Right atrium auricular region (tissue), 2 donors: Measurements from ENCODE around the gene ATAD3C. TPM values are rescaled to one million over a fixed set of nuclear protein-coding genes. Genes with fewer than 3 reads are reported as not detected.
"Not testable (repeated sequence)": the region's sequence is repeated elsewhere in the genome, so short reads cannot be mapped to it uniquely, and the experiment has no call there.

Experiments
- DNase-seq: peaks from one replicate; pipeline ENCODE4 v3.0.0-alpha.2; 2019; ENCODE audit warnings: low spot score
- H3K27ac ChIP-seq, 2 donors: fragments of 200-600 bp; sonication (generic); 1 replicate in 1 of 2; 2 replicates in 1 of 2; pipeline ENCODE4 v1.5.1; 2016 to 2019
- H3K27me3 ChIP-seq, 2 donors: fragments of 200-600 bp; sonication (generic); one replicate each; pipeline versions ENCODE4 v1.5.1 to v1.6.0; 2017 to 2019
- H3K36me3 ChIP-seq: fragments of 200-600 bp; sonication (generic); one replicate; pipeline ENCODE4 v1.5.1; 2016
- H3K4me1 ChIP-seq, 2 donors: fragments of 200-600 bp; sonication (generic); one replicate each; pipeline versions ENCODE4 v1.5.1 to v1.6.0; 2017 to 2019
- H3K4me3 ChIP-seq, 2 donors: fragments of 200-600 bp; sonication (generic); 1 replicate in 1 of 2; 2 replicates in 1 of 2; pipeline ENCODE4 v1.5.1; 2017 to 2019; ENCODE audit warnings: mild to moderate bottlenecking in 1 of 2, moderate library complexity in 1 of 2
- H3K9me3 ChIP-seq, 2 donors: fragments of 200-600 bp; sonication (generic); one replicate each; pipeline ENCODE4 v1.5.1; 2019
- total RNA-seq, 2 donors: library from RNA; depleted of rRNA; stranded (reverse); fragments of >200 nt; gene quantifications; one replicate each; pipeline ENCODE4 v1.1.0, GENCODE V29; 2016
- TF ChIP-seq, protein P1 (sequence below), 2 donors: fragments of 200-600 bp; sonication (generic); IDR thresholded peaks; one replicate each; pipeline ENCODE4 v1.5.1; 2019; ENCODE audit warnings: antibody characterized with exemption in 2 of 2

Gene ATAD3C
- total RNA-seq, 2 donors from 2014 or later, result 1.4 to 2.8 TPM

DNA sequence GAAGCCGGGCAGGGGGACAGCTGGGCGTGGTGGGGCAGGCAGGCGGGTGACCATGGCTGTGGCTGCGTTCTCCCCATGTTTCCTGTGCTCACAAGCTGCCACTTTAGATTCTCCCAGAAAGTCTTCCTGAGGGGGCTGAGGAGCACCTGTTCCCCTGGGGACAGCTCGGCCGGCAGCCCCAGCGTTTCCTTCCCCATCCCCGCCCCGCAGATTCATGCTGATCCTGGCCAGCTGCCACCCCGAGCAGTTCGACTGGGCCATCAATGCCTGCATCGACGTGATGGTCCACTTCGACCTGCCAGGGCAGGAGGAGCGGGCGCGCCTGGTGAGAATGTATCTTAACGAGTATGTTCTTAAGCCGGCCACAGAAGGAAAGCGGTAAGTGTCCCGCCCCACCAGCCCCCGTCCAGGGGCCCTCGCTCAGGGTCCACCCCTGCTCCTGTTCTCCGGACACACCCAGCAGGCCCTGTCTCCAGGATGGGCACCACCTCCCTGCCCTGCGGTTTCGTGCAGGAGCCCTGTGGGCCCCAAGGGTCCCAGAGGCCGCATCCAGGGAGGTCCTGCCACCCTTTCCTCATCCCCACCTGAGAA lies 11.1 kb downstream of the ATAD3C start:
- no peaks in the 10 kb centered on the region for H3K9me3 ChIP-seq
- H3K4me1 ChIP-seq, result peaks cover 0 to 6% of the 10 kb centered on the region in 2 donors
- H3K36me3 ChIP-seq, result no peaks in the 10 kb centered on the region
- no peak for DNase-seq
- no peak overlapping the region for H3K4me3 ChIP-seq
- no peaks in the 10 kb centered on the region for H3K27me3 ChIP-seq
- no peak overlapping the region for H3K27ac ChIP-seq
- TF ChIP-seq, protein P1, sequence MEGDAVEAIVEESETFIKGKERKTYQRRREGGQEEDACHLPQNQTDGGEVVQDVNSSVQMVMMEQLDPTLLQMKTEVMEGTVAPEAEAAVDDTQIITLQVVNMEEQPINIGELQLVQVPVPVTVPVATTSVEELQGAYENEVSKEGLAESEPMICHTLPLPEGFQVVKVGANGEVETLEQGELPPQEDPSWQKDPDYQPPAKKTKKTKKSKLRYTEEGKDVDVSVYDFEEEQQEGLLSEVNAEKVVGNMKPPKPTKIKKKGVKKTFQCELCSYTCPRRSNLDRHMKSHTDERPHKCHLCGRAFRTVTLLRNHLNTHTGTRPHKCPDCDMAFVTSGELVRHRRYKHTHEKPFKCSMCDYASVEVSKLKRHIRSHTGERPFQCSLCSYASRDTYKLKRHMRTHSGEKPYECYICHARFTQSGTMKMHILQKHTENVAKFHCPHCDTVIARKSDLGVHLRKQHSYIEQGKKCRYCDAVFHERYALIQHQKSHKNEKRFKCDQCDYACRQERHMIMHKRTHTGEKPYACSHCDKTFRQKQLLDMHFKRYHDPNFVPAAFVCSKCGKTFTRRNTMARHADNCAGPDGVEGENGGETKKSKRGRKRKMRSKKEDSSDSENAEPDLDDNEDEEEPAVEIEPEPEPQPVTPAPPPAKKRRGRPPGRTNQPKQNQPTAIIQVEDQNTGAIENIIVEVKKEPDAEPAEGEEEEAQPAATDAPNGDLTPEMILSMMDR (IDR thresholded peaks at IDR 0.05), result no peak

DNA sequence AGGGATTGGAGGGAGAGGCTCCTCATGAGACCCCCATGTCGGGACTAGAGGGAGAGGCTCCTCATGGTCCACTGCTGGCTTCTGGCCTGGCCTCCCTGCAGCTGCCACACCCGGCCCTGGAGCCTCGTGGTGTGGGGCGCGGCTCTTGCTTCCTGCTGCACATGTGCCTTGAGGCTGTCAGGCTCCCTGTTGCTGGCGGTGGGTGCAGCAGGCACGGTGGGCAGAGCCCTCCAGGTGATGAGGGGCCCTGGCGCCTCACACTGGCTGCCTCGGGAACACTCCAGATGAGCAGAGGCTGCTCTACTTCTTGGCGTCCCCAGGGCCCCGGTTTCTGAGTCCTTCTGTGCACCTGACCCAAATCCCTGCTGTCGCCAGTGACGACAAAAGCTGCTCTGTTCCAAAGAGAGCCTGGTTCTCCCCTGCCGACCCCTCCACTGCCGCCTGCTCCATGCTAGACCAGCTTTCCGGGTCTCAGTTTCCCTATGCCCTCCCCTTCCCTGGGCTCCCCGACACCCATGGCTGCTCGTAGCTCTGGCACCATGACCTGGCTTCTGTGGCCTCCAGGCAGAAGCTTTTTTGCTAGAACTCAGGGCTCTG lies 12.3 kb downstream of the ATAD3C start:
- TF ChIP-seq, protein P1 (IDR thresholded peaks at IDR 0.05), result no peak
- Histone ChIP-seq H3K27ac (no peak overlapping the region), H3K4me3 (no peak overlapping the region), H3K36me3 (no peaks in the 10 kb centered on the region), H3K27me3 (no peaks in the 10 kb centered on the region), H3K9me3 (no peaks in the 10 kb centered on the region), H3K4me1 (peaks cover 0 to 6% of the 10 kb centered on the region in 2 donors)
- DNase-seq, result no peak

DNA sequence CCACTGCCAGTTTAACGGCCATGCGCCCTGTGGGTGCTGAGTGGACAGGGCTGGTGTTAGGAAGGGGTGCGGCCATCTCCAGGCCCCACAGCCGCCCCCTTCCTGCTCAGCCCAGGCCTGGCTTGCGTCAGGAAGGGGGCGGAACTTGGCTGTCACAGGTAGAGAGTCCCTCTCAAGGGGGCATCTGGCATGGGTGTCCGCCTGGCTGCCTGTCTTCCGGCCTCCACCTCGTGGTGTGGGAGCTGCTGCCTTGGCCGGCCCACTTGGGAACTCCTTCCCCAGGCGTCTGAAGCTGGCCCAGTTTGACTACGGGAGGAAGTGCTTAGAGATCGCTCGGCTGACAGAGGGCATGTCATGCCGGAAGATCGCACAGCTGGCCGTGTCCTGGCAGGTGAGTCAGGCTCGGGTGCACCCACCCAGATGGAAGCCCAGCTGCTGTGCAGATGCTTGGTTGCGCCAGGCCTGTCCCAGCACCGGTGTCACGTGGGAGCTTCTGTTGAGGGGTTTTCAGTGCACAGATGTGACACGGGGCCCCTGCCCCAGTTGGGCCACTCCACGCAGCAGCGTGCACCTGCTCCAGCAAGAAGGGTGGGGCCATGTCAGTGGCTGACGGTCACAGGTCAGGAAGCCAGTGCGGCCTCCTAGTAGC lies 13.0 kb downstream of the ATAD3C start:
- H3K4me3 ChIP-seq, result no peak overlapping the region
- H3K27ac ChIP-seq, result no peak overlapping the region
- no peaks in the 10 kb centered on the region for H3K9me3 ChIP-seq
- peaks cover 0 to 6% of the 10 kb centered on the region in 2 donors for H3K4me1 ChIP-seq
- no peak for DNase-seq
- no peaks in the 10 kb centered on the region for H3K27me3 ChIP-seq
- TF ChIP-seq, protein P1 (IDR thresholded peaks at IDR 0.05), result no peak
- no peaks in the 10 kb centered on the region for H3K36me3 ChIP-seq

DNA sequence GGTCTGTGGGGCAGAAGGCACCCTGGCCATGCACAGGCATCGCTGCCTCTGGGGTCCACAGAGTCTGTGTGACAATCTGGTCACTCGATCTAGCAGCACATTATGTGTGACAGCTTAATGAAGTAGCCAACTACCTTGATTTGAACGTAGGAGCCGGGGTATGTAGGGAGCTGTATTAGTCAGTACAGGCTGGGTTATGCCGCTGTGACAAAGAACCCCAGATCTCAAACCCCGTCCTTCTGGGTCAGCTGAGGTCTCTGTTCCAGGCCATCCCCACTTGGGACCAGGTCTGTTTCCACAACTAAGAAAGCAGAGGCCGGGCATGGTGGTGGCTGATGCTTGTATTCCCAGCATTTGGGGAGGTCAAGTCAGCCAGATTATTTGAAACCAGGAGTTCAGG lies 13.8 kb downstream of the ATAD3C start:
- H3K27ac ChIP-seq, result no peak overlapping the region
- no peak for DNase-seq
- no peaks in the 10 kb centered on the region for H3K36me3 ChIP-seq

DNA sequence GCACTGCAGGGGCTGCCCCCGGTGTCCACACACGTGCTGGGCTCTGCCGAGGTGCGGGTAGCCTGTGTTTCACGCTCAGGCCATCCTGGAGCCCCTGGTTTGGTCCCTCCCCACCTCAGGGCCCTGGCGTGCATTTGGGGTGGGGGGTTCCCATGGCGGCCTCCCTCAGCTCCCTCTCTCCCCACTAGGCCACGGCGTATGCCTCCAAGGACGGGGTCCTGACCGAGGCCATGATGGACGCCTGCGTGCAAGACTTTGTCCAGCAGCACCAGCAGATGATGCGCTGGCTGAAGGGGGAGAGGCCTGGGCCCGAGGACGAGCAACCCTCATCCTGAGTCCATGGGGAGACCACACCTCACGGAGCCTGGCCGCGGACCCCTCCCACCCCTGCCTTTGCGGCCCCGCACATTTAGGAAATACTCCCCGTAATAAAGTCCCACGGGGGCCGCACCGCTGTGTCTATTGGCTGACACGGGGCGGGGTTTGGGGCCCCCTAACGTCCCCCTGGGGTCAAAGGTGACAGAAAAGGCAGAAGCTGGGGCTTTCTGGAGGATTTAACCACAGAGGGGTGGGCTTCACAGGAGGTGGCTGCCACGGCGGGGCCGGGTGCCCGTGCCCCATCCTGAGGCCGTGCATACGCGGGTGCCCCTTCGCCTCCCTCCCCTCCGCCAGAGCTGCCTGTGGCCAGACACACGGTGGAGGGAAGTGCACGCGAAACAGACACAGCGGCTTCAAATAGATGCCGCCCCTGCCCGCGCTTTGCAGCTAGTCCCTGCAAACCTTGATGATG lies 18.9 kb downstream of the ATAD3C start:
- DNase-seq, H3K27ac ChIP-seq: not testable (repeated sequence)

More for the DNA sequence above, 13.8 kb downstream of the ATAD3C start:
- Histone ChIP-seq H3K9me3 (no peaks in the 10 kb centered on the region), H3K4me3 (no peak overlapping the region), H3K27me3 (no peaks in the 10 kb centered on the region), H3K4me1 (peaks cover 0 to 6% of the 10 kb centered on the region in 2 donors)
- TF ChIP-seq, protein P1 (IDR thresholded peaks at IDR 0.05), result no peak

More for the DNA sequence above, 18.9 kb downstream of the ATAD3C start:
- not testable (repeated sequence) for H3K27me3 ChIP-seq, H3K36me3 ChIP-seq, H3K9me3 ChIP-seq, H3K4me3 ChIP-seq
- peaks cover 0 to 18% of the 10 kb centered on the region in 2 donors for H3K4me1 ChIP-seq
